Activated CD4-positive, alpha-beta T cell treated with anti-CD3 and anti-CD28 coated beads, Interleukin-2, Interleukin-4, amounts not matched to agents 100 ng/mL and 50 ng/mL, durations not matched to agents 16 hours and 8 hours (primary cell): Measurements from ENCODE around the gene NDUFB3.
"Not testable (repeated sequence)": the region's sequence is repeated elsewhere in the genome, so short reads cannot be mapped to it uniquely, and the experiment has no call there.

Source experiments
- DNase-seq: peaks from one replicate; pipeline ENCODE4 v3.0.0-alpha.2; 2020; ENCODE audit warnings: low spot score

Gene NDUFB3

DNA sequence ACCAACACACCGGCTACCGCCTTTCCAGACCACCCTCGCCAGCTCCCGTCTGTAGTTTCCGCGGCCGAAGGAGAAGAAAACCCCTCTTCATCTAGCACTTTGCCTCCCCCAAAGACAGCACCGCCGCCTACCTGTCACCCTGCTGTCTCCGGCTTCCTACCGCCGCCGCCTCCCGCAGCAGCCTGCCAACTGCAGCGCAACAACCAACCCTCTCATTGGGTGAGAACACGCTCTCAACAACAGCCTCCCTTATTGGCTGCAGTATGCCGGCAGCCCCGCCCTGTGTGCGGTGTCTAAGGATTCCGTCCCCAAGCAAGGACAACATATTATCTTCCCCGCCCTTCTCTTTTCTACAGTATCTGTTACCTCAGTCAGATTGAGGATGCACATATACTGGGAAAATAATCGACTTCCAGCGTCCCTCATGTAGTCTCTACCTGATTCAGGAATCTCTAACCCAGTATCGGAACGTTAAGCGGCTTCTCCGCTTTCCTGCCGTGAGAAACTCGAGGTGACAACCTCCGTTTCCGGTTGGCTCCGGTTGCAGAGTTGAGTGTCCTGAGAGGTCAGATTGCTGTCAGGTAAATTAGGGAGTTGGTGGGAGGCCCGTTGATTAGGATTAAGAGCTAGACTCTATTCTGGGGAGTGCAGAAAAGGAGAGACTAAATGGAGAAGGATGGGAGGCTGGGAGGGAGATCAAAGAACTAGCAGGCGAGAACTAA is at the start of gene NDUFB3, which contains the start of gene HYCC2:
Gene NDUFB3, plus strand, starts transcription at position 523 of the 722 bp plus-strand sequence. CDS start 6,882 bp downstream, outside the sequence.
Gene HYCC2, minus strand, starts transcription at position 193 of the 722 bp plus-strand sequence. CDS start 47,662 bp downstream, outside the sequence.
- peak; percentile 96 for DNase-seq

DNA sequence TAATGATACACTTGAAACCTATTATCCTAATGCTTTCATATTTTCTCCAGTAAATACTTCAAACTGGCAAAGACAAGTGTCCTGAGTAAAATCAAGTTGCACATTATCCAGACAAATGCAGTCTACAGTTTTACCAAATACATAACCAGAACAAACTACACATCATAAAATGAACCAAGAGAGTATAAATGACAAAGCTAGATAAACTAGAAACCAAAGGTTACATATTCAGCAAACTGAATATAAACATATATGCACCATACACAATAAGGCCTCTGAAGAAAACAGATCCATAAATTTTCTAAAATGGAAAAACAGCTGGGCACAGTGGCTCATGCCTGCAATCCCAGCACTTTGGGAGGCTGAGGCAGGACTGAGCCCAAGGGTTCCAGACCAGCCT is 47.3 kb upstream of the NDUFB3 start:
- DNase-seq = no peak

DNA sequence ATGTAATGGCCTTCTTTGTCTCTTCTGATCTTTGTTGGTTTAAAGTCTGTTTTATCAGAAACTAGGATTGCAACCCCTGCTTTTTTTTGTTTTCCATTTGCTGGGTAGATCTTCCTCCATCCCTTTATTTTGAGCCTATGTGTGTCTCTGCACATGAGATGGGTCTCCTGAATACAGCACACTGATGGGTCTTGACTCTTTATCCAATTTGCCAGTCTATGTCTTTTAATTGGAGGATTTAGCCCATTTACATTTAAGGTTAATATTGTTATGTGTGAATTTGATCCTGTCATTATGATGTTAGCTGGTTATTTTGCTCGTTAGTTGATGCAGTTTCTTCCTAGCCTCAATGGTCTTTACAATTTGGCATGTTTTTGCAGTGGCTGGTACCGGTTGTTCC is 37.4 kb upstream of the NDUFB3 start:
- not testable (repeated sequence) for DNase-seq

DNA sequence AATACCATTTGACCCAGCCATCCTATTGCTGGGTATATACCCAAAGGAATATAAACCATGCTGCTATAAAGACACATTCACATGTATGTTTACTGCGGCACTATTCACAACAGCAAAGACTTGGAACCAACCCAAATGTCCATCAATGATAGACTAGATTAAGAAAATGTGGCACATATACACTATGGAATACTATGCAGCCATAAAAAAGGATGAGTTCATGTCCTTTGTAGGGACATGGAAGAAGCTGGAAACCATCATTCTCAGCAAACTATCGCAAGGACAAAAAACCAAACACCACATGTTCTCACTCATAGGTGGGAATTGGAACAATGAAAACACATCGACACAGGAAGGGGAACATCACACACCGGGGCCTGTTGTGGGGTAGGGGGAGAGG is 33.4 kb upstream of the NDUFB3 start:
- DNase-seq = not testable (repeated sequence)

DNA sequence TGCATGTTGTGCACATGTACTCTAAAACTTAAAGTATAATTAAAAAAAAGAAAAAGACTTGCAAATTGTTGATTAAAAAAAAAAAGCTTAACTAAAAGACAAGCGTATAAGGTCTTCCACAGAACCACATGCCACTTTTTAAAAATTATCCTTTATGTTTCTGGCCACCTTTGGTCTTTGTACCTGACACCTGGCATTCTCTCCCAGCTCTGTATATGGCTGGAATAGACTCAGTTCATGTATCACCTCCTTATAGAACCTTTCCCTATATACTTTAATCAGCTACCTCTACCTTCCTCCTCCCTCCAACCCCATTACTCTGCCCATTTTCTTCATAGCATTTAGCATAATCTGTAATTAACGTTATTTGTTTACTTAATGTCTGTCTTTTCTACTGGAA is 32.9 kb upstream of the NDUFB3 start:
- no peak for DNase-seq

DNA sequence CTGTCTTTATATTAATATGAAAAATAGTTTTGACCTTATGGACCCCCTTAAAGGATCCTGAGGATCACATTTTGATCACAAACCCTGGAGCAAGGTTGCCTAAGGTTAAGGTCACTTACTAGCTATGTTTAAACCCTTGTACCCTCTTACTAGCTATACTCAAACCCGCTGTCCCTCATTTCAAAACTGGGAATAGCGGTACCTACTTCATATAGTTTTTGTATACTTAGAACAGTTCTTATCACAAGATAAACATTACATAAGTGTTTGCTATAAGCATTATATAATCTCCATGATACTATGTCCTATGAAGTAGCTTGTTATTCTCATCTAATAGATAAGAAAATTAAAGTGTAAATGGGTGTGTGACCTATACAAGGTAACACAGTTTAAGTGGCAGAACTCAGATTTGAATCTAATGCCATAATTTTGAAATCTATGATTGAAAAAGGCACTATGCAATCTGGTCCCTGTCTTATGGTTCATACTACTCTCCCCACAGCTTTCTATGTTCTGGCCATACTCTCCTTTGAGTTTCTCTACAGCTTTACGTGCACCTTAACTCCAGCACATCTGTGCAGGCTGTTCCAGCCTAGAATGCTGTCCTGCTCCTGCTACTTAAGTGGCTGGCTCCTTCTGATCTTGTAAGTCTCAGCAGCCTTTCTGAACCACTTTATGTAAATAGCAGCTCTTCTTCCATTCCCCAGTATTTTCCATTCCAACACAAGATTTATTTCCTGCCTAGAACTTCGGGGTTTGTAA is 30.8 kb upstream of the NDUFB3 start:
- no peak for DNase-seq

DNA sequence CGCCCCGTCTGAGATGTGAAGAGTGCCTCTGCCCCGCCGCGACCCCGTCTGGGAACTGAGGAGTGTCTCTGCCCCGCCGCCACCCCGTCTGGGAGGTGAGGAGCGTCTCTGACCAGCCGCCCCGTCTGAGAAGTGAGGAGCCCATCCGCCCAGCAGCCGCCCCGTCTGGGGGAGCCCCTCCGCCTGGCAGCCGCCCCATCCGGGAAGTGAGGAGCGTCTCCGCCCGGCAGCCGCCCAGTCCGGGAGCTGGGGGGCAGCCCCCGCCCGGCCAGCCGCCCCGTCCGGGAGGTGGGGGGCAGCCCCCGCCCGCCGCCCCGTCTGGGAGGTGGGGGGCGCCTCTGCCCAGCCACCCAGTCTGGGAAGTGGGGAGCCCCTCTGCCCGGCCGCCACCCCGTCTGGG is 29.4 kb upstream of the NDUFB3 start:
- DNase-seq = not testable (repeated sequence)

DNA sequence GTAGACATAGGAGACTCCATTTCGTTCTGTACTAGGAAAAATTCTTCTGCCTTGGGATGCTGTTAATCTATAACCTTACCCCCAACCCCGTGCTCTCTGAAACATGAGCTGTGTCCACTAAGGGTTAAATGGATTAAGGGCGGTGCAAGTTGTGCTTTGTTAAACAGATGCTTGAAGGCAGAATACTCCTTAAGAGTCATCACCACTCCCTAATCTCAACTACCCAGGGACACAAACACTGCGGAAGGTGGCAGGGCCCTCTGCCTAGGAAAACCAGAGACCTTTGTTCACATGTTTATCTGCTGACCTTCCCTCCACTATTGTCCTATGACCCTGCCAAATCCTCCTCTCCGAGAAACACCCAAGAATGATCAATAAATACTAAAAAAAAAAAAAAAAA is 28.8 kb upstream of the NDUFB3 start:
- not testable (repeated sequence) for DNase-seq

DNA sequence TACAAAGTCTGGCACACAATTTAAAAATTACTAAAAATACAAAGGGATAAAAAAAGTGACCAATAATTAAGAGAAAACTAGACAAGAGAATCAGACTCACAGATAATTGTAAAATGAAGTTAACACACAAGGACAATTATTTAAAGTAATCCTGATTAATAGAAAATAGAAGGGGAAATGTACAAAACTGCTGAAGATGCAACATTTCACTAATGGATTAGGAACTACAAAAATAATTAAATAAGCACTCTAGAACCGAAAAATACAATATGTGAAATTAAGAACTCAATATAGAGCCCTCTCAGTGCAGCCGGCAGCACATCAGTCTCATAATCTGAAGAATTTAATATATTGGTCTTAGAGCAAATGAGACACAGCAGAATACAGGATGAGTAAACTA is 24.9 kb upstream of the NDUFB3 start:
- DNase-seq = no peak

DNA sequence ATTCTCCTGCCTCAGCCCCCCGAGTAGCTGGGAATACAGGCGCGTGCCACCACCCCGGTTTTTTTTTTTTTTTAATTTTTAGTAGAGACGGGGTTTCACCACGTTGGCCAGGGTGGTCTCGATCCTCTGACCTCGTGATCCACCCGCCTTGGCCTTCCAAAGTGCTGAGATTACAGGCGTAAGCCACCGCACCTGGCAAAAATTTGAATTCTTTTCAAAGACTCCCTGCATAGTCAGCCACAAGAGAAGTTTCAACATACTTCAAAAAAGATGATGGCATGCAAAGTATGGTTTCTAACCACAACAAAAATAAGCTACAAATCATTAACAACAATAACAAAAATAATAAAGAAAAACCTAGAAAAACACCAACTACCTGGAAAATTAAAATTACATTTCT is 22.3 kb upstream of the NDUFB3 start:
- no peak for DNase-seq

DNA sequence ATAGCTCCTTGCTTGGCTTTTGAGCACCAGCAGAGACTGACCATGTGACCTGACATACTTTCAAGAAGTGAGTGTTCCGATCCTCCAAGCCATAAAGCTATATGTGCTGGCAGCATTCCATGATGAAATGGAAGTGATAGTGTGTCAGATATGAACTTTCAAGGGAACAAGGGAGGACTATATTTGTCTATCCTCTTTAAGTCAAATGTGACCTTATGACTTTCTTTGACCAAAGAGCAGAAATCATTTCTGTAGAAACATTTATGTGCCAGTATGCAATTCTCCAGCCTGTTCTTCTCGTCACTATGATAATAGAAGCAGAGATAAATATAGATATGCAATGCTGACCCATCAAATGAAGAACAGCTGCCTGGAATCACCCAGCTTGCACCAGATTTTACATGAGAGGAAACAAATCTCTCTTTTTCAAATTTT is 14.7 kb upstream of the NDUFB3 start:
- no peak for DNase-seq

DNA sequence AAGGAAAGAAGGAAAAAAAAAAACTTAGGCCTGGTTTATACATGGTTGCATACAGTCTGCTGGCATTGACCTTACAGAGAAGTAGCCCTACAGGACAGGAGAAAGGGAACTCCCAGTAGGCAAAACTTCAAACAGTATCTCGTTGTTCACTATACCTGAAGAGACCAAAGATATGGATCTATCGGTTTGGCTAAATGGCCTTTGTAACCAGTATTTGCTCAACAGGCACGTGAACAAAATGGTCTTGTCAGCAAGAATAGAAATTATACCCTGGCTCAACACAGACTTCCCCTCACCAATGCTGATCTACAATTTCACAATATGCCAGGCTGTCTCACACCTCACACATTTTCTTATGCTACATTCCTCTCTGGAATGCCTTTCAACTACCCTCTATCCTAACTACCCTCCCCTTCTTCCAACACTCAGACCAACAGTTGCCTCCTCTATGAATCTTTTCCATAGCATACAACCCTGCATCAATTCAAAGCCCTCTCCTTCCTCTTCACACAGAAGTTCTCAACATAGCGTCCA is 14.0 kb upstream of the NDUFB3 start:
- DNase-seq = no peak

DNA sequence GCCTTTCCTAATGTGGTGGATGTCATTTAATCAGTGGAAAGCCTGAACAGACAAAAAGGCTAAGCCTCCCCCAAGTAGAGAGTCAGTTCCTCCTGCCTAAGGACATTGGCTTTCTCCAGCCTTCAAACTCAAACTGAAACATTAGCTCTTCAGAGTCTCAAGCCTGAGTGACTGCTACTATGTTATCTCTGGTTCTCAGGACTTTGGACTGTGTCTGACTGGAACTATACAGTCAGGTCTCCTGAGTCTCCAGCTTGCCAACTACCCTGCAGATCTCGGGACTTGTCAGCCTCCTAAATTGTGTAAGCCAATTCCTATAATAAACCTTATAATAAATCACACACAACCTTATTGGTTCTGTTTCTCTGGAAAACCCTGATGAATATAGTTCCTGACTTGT is 12.9 kb upstream of the NDUFB3 start:
- no peak for DNase-seq

DNA sequence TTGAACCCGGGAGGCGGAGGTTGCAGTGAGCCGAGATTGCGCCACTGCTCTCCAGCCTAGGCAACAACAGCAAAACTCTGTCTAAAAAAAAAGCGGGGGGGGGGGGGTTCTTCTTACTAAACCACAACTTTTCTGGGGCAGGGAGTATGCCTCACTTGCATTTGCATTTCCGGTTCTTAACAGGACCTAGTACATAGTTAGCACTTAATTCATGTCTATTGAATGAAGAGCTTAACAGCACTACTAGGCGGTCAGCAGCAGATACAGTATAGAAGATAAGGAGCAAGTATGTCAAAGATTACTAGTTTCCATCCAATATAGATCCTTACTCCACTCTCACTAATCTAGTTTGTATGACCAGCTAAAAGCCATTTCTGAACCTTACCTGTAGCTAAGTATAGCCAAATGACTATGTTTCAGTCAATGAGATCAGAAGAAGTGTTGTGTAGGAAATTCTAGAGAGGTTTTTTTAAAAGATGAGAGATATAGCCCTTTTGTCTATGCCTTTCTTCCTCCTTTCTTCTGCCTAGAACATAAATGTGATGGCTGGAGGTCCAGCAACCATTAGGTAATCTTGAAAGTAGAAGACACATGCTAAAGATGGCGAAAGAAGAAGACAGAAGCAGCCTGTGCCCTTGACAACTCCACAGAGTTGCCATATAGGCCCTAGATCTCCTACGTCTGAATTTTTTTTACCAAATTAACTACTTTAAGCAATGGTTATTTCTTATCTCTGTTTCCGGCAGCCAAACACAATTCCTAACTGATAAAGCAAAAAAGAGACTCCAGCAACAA is 11.6 kb upstream of the NDUFB3 start:
- no peak for DNase-seq

DNA sequence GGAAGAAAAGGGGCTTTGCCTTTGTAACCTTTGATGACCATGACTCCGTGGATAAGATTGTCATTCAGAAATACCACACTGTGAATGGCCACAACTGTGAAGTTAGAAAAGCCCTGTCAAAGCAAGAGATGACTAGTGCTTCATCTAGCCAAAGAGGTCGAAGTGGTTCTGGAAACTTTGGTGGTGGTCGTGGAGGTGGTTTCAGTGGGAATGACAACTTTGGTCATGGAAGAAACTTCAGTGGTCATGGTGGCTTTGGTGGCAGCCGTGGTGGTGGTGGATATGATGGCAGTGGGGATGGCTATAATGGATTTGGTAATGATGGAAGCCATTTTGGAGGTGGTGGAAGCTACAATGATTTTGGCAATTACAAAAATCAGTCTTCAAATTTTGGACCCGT is 8.3 kb upstream of the NDUFB3 start:
- peak; percentile 11 for DNase-seq

DNA sequence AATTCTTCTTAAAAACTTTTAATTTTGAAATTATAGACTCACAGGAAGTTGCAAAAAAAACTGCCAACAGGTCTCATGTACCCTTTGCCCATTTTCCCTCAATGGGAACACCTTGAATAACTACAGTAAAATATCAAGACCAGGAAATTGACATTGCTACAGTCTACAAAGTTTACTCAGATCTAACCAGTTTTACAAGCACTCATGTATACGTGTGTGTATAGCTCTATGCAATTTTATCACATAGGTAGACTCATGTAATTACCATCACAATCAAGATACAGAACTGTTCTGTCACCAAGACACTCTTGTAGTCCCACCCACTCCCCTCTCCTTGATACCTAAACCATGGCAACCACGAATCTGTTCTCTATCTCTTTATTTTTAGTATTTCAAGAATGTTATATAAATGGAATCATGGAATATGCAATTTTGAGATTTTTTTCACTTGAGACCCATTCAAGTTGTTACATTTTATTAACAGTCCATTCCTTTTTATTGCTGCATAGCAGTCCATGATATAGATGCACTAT is 6.9 kb upstream of the NDUFB3 start:
- no peak for DNase-seq

DNA sequence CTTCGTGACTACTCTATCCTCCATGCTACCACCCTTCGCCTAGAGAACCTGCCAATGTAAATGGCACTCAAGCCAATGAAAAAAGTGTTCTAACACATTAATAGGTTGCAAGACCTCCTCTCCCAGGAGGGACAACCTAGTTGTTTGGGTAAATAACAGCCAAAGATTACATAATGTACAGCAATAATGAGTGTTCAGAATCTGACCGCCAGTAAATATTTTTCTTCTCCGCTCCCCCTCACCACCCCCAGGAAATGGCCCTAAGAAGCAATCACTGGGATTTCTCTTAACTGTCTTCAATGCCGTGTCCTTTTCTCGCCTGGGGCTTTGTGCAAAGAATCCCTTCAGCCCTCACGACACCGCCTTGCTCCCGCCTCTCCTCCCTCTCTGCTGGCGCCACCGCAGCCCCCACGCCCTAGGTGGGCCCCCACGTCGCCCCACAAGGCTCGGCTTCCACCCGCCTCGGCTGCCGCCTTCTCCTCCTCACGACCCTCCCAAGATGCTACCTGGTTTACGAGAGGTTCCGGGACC is 788 bp upstream of the NDUFB3 start:
- peak; percentile 4 for DNase-seq

DNA sequence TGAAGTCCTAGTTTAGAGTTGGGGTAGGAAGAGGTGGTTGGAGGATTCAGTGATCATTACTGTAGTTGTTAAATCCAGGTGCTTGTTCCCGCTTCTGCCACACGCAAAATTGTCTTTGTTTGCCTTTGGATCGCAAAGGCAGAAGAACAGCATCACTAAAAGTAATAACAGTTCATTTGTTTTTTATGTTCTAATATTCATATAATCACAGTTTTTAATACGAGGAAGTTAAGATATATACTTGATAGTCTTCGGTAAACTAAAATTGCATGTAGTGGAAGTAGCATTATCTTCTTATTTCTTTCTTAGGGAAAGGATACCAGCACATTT is 365 bp downstream of the NDUFB3 start:
- DNase-seq = peak; percentile 3

DNA sequence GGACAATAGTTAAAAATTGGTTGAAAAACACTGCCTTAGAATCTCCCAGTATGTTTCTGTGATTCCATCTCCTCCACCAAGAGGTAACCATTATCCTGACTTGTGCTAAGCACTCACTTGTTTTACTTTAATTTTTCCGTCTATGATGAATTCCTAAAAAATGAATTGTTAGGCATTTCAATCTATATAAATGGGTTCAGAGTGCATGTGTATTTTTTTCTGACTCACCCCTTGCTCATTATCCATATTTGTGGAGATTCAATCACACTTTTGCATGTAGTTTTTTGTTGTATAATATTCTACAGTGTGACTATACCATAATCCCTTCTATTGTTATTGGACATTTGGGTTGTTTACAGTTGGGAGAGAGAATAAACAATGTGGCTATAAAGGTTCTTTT is 1.3 kb downstream of the NDUFB3 start:
- DNase-seq = no peak

DNA sequence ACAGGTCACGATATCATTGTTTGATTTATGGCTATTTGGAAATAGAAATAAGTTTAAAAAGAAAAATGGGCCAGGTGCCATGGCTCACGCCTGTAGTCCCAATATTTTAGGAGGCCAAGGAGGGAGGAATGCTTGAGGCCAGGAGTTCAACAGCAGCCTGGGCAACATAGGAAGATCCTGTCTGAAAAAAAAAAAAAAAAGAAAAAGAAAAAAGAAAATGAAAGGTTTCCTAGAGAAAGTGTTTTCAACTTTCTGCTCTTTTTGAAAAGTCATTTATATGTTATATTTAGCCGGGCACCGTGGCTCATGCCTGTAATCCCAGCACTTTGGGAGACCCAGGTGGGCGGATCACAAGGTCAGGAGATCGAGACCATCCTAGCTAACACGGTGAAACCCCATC is 3.2 kb downstream of the NDUFB3 start:
- no peak for DNase-seq

DNA sequence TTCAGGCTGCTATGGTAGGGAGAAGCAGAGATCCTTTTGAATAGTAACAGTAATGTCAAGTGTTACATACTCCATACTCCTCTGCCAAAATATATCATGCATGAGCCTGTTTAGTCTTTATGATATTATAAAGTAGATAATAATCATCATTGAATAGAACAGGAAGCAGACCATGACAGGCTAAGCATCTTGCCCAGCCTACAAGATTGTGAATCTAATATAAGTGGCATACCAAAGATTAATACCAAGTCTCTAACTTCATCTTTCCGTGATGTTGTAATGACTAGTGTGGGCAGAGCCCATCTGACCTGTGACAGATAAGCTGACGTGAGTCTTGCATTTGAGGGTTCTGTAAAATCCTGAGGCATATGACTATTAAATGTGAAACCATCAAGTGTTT is 13.1 kb downstream of the NDUFB3 start:
- no peak for DNase-seq

DNA sequence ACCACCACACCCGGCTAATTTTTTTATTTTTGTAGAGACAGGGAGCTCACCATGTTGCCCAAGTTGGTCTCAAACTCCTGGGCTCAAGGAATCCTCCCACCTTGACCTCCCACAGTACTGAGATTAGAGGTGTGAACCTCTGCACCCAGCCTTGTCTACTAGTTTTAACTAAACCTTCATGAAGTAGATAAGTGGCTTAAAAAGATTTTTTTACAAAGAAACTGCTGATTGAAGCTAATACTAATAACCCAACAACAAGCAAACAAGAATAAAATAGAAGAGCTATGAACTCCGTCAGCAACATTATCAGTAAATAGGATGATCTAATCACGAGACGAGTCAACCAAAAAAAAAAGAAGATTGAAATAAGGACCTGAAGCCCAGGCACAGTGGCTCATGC is 18.8 kb downstream of the NDUFB3 start:
- DNase-seq = no peak
